ENCODE measurements around the gene TRAPPC2.

DNA sequence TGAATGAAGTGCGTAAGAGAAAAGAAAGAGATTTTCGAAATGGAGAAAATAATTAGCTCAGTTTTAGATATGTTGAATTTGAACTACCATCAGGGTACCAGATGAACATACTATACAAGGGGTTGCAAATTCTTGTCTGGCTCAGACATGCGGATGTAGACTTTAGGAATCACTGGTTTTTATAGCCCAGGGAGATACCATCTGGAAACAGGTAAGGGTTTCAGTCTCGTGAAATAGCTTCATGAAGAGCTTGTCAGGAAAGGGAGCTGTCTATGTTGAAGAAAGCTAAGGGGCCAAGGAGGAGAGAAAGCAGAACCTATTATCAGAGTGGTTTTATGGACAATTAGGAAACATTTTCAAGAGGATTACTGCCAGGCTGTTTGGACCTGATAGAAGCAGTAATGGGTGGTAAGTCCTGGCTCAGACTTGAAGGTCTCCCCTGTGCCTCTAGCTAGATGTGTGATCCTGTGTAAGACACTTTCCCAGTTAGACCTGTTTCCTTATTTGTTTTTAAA, 38.8 kb downstream of the TRAPPC2 start:
- TF ChIP-seq, protein P1, sequence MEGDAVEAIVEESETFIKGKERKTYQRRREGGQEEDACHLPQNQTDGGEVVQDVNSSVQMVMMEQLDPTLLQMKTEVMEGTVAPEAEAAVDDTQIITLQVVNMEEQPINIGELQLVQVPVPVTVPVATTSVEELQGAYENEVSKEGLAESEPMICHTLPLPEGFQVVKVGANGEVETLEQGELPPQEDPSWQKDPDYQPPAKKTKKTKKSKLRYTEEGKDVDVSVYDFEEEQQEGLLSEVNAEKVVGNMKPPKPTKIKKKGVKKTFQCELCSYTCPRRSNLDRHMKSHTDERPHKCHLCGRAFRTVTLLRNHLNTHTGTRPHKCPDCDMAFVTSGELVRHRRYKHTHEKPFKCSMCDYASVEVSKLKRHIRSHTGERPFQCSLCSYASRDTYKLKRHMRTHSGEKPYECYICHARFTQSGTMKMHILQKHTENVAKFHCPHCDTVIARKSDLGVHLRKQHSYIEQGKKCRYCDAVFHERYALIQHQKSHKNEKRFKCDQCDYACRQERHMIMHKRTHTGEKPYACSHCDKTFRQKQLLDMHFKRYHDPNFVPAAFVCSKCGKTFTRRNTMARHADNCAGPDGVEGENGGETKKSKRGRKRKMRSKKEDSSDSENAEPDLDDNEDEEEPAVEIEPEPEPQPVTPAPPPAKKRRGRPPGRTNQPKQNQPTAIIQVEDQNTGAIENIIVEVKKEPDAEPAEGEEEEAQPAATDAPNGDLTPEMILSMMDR (IDR thresholded peaks at IDR 0.05) = no peak
- TF ChIP-seq POLR2A (IDR thresholded peaks at IDR 0.05) = no peak
